ENCODE results near the gene ZNF692. TPM values are rescaled to one million over a fixed set of nuclear protein-coding genes. Genes with fewer than 3 reads are reported as not detected.
"Not testable (repeated sequence)": the region's sequence is repeated elsewhere in the genome, so short reads cannot be mapped to it uniquely, and the experiment has no call there.

The ZNF692 gene
- total RNA-seq, 1 donor from 2014 or later, result 73.0 TPM

GRCh38 chr1:248892590-248892989 lies 33.7 kb upstream of the ZNF692 start:
- peaks cover 4% of the 10 kb centered on the region for H3K27me3 Mint-ChIP-seq
- no peak for TF ChIP-seq CTCF (conservative IDR thresholded peaks at IDR 0.05)
- H3K4me3 Mint-ChIP-seq, result no peak overlapping the region
- no peak overlapping the region for H3K27ac Mint-ChIP-seq
- H3K36me3 Mint-ChIP-seq, result no peaks in the 10 kb centered on the region
- DNase-seq (ENCODE audit: extremely low spot score, unreplicated experiment), result no peak
- no peaks in the 10 kb centered on the region for H3K9me3 Mint-ChIP-seq
- peaks cover 8% of the 10 kb centered on the region for H3K4me1 Mint-ChIP-seq (ENCODE audit: unreplicated experiment)

GRCh38 chr1:248891758-248892157 lies 32.9 kb upstream of the ZNF692 start:
- TF ChIP-seq CTCF (conservative IDR thresholded peaks at IDR 0.05), result no peak
- peaks cover 4% of the 10 kb centered on the region for H3K27me3 Mint-ChIP-seq
- no peak overlapping the region for H3K4me3 Mint-ChIP-seq
- DNase-seq (ENCODE audit: extremely low spot score, unreplicated experiment), result no peak
- H3K27ac Mint-ChIP-seq, result no peak overlapping the region
- H3K36me3 Mint-ChIP-seq, result no peaks in the 10 kb centered on the region
- H3K9me3 Mint-ChIP-seq, result no peaks in the 10 kb centered on the region
- peaks cover 3% of the 10 kb centered on the region for H3K4me1 Mint-ChIP-seq (ENCODE audit: unreplicated experiment)

- no peaks in the 10 kb centered on the region for H3K9me3 Mint-ChIP-seq
- no peak for TF ChIP-seq CTCF (conservative IDR thresholded peaks at IDR 0.05)
- no peak overlapping the region for H3K27ac Mint-ChIP-seq
- DNase-seq (ENCODE audit: extremely low spot score, unreplicated experiment), result no peak
- peaks cover 9% of the 10 kb centered on the region for H3K4me1 Mint-ChIP-seq (ENCODE audit: unreplicated experiment)
- no peaks in the 10 kb centered on the region for H3K36me3 Mint-ChIP-seq
- peaks cover 4% of the 10 kb centered on the region for H3K27me3 Mint-ChIP-seq
- H3K4me3 Mint-ChIP-seq, result no peak overlapping the region
These were observed 31.9 kb upstream of the ZNF692 start for GRCh38 chr1:248890549-248891498.

- H3K27me3 Mint-ChIP-seq; H3K4me3 Mint-ChIP-seq; DNase-seq (ENCODE audit: extremely low spot score, unreplicated experiment); H3K36me3 Mint-ChIP-seq; H3K9me3 Mint-ChIP-seq; H3K27ac Mint-ChIP-seq: not testable (repeated sequence)
- peaks cover 13% of the 10 kb centered on the region for H3K4me1 Mint-ChIP-seq (ENCODE audit: unreplicated experiment)
These were observed 31.0 kb upstream of the ZNF692 start for GRCh38 chr1:248889914-248890243.

- Mint-ChIP-seq H3K27me3 (peaks cover 2% of the 10 kb centered on the region), H3K36me3 (no peaks in the 10 kb centered on the region), H3K27ac (no peak overlapping the region), H3K4me3 (no peak overlapping the region), H3K4me1 (ENCODE audit: unreplicated experiment) (peaks cover 18% of the 10 kb centered on the region), H3K9me3 (no peaks in the 10 kb centered on the region)
- TF ChIP-seq CTCF (conservative IDR thresholded peaks at IDR 0.05), result no peak
- no peak for DNase-seq (ENCODE audit: extremely low spot score, unreplicated experiment)
These were observed 27.5 kb upstream of the ZNF692 start for GRCh38 chr1:248886237-248886895.

- H3K27ac Mint-ChIP-seq, result no peak overlapping the region
- H3K4me3 Mint-ChIP-seq, result no peak overlapping the region
- peaks cover 18% of the 10 kb centered on the region for H3K4me1 Mint-ChIP-seq (ENCODE audit: unreplicated experiment)
- H3K36me3 Mint-ChIP-seq, result no peaks in the 10 kb centered on the region
- H3K9me3 Mint-ChIP-seq, result no peaks in the 10 kb centered on the region
- H3K27me3 Mint-ChIP-seq, result peaks cover 4% of the 10 kb centered on the region
- TF ChIP-seq CTCF (conservative IDR thresholded peaks at IDR 0.05), result no peak
- no peak for DNase-seq (ENCODE audit: extremely low spot score, unreplicated experiment)
These were observed 26.8 kb upstream of the ZNF692 start for GRCh38 chr1:248885646-248886045.

All from type B pancreatic cell (in vitro differentiated cells).